K562 (cell line): ENCODE measurements around the gene SCARF2. TPM values are rescaled to one million over a fixed set of nuclear protein-coding genes. Genes with fewer than 3 reads are reported as not detected.

Experiments
- ARID3A ChIP-seq: IDR thresholded peaks from 2 replicates; pipeline ENCODE4 v1.6.1; 2012; ENCODE audit warnings: low read depth, low read length, improper control_type of control experiment, borderline replicate concordance
- BCLAF1 ChIP-seq, 2 experiments: fragments of 450-650 bp in 1 of 2; IDR thresholded peaks; 2 replicates each; pipeline ENCODE4 v1.6.1; 2011 to 2017; ENCODE audit warnings: low read depth in 2 of 2, antibody characterized with exemption in 1 of 2, borderline replicate concordance in 1 of 2, low read length in 1 of 2, mild to moderate bottlenecking in 1 of 2, mixed read lengths in 1 of 2; ENCODE audit not compliant: control insufficient read depth in 1 of 2
- C11orf30 ChIP-seq: fragments of 450-650 bp; IDR thresholded peaks from 2 replicates; pipeline ENCODE4 v1.6.1; 2016; ENCODE audit warnings: low read depth, mild to moderate bottlenecking
- FOXM1 ChIP-seq, 2 experiments: fragments of 450-650 bp in 1 of 2; sonication (generic) in 1 of 2; formaldehyde crosslinking in 1 of 2; IDR thresholded peaks; 2 replicates each; pipeline versions ENCODE4 v1.6.1 to v1.9.0; 2017 to 2022; ENCODE audit warnings: low read depth in 2 of 2, mild to moderate bottlenecking in 2 of 2, missing genetic modification reagents in 1 of 2, moderate library complexity in 1 of 2
- MEF2D ChIP-seq: conservative IDR thresholded peaks from 2 replicates; pipeline ENCODE4 v1.6.1; 2016; ENCODE audit warnings: low read depth, missing genetic modification characterization, missing compliant biosample characterization
- PHF8 ChIP-seq: fragments of 200-600 bp; sonication (generic); IDR thresholded peaks from 2 replicates; pipeline ENCODE4 v1.6.1; 2012; ENCODE audit warnings: mixed run types, mild to moderate bottlenecking, inconsistent platforms, low read length, moderate library complexity, borderline replicate concordance
- SMARCB1 ChIP-seq: IDR thresholded peaks from 2 replicates; pipeline ENCODE4 v1.6.1; 2011; ENCODE audit warnings: improper control_type of control experiment, low read depth; ENCODE audit not compliant: insufficient read length
- SRSF7 ChIP-seq: fragments of 200-400 bp; formaldehyde crosslinking; optimal IDR thresholded peaks from 2 replicates; pipeline ENCODE3; 2017; ENCODE audit warnings: mild to moderate bottlenecking, low read depth, low read length
- ZNF121 ChIP-seq: sonication (generic); formaldehyde crosslinking; conservative IDR thresholded peaks from 2 replicates; pipeline ENCODE4 v1.8.0; 2022; ENCODE audit warnings: missing genetic modification reagents
- ZNF280A ChIP-seq: fragments of 450-650 bp; IDR thresholded peaks from 2 replicates; pipeline ENCODE4 v1.6.1; 2018; ENCODE audit warnings: mild to moderate bottlenecking, low read depth; ENCODE audit not compliant: partially characterized antibody
- ZNF449 ChIP-seq: fragments of 250-450 bp; sonication (Bioruptor Pico); IDR thresholded peaks from 2 replicates; pipeline ENCODE4 v1.8.0; 2022; ENCODE audit warnings: moderate library complexity, mild to moderate bottlenecking, inconsistent platforms
- ZNF644 ChIP-seq: fragments of 200-800 bp; sonication (Bioruptor generic); IDR thresholded peaks from 2 replicates; pipeline ENCODE4 v1.6.1; 2016; ENCODE audit warnings: low read depth, missing genetic modification characterization, missing compliant biosample characterization
- ZNF668 ChIP-seq: fragments of 250-450 bp; sonication (Bioruptor Pico); IDR thresholded peaks from 2 replicates; pipeline ENCODE4 v1.8.0; 2022; ENCODE audit warnings: mild to moderate bottlenecking, inconsistent platforms
- ZNF696 ChIP-seq: fragments of 250-450 bp; sonication (Bioruptor Pico); conservative IDR thresholded peaks from 2 replicates; pipeline ENCODE4 v1.4.0; 2020; ENCODE audit warnings: mild to moderate bottlenecking, moderate library complexity
- ZSCAN32 ChIP-seq: fragments of 450-650 bp; formaldehyde crosslinking; IDR thresholded peaks from 2 replicates; pipeline ENCODE4 v1.4.0; 2020; ENCODE audit warnings: mild to moderate bottlenecking, moderate library complexity
- polyA plus RNA-seq, 8 experiments: library from polyadenylated mRNA; depleted of rRNA in 4 of 8; stranded (reverse) in 5 of 8; unstranded in 3 of 8; fragments of >200 nt; fragmentation: Nextera tagmentation in 2 of 8; fragmentation: Illumina TruSeq in 1 of 8; extraction: Ambion mirVana in 2 of 8; extraction: Trizol in 1 of 8; gene quantifications; 2 replicates each; pipeline versions ENCODE4 v1.2.1 to v1.2.3, GENCODE V29; 2011 to 2014; ENCODE audit warnings: inconsistent platforms in 1 of 8, missing spikeins in 1 of 8
- total RNA-seq, 7 experiments: library from RNA; depleted of rRNA in 6 of 7; stranded (reverse); fragments of >200 nt in 6 of 7; fragmentation: Illumina TruSeq in 2 of 7; extraction: Trizol in 2 of 7; gene quantifications; 2 replicates each; pipeline versions ENCODE4 v1.2.1 to v1.2.3, GENCODE V29; 2011 to 2021; ENCODE audit warnings: low replicate concordance in 1 of 7
- TF ChIP-seq, protein P1 (sequence below), 2 experiments: IDR thresholded peaks; 2 replicates each; pipeline ENCODE4 v1.6.1; 2011; ENCODE audit warnings: borderline replicate concordance in 1 of 2, control low read depth in 1 of 2, low read depth in 1 of 2, low read length in 1 of 2, mild to moderate bottlenecking in 1 of 2, mixed read lengths in 1 of 2, moderate library complexity in 1 of 2; ENCODE audit not compliant: insufficient read depth in 1 of 2, insufficient read length in 1 of 2, poor library complexity in 1 of 2, severe bottlenecking in 1 of 2; ENCODE audit errors: extremely low read depth in 1 of 2

Gene SCARF2
- total and polyA plus RNA-seq, 9 of the 15 experiments (the other 6 are each of a cell fraction or from before 2014, with no cell fraction given), result 0.06 to 0.32 (median 0.21) TPM; not detected in 5

GRCh38 chr22:20418211-20418788, 19.3 kb downstream of the SCARF2 start (continued):
- TF ChIP-seq ZNF644 (tag) (no peak), ZNF696 (no peak), ZNF668 (CRISPR knock-in tag) (no peak), FOXM1 (IDR thresholded peaks at IDR 0.05; ENCODE audit: low read depth) (no peak), FOXM1 (CRISPR knock-in tag; IDR thresholded peaks at IDR 0.05; ENCODE audit: low read depth) (no peak), ZNF280A (no peak), SRSF7 (no peak), BCLAF1 (IDR thresholded peaks at IDR 0.05; ENCODE audit: borderline replicate concordance in 1 of 2, control insufficient read depth in 1 of 2, low read depth in 2 of 2, low read length in 1 of 2) (no peak), ZNF449 (no peak), ARID3A (0 out of 2 replicates have a peak, but pooled peaks have one; percentile 44), C11orf30 (no peak), MEF2D (tag) (no peak), SMARCB1 (no peak), ZNF121 (CRISPR knock-in tag) (no peak), ZSCAN32 (CRISPR knock-in tag) (no peak), PHF8 (no peak; the same call in 1 of the 2 replicates)
- TF ChIP-seq, protein P1, sequence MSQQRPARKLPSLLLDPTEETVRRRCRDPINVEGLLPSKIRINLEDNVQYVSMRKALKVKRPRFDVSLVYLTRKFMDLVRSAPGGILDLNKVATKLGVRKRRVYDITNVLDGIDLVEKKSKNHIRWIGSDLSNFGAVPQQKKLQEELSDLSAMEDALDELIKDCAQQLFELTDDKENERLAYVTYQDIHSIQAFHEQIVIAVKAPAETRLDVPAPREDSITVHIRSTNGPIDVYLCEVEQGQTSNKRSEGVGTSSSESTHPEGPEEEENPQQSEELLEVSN (IDR thresholded peaks at IDR 0.05; ENCODE audit: borderline replicate concordance in 1 of 2, extremely low read depth in 1 of 2, insufficient read depth in 1 of 2, insufficient read length in 1 of 2, low read depth in 1 of 2, low read length in 1 of 2, poor library complexity in 1 of 2, severe bottlenecking in 1 of 2), result peak; percentile 74 to 89
